Hippocampal formation (tissue), 2 donors: ENCODE data around the gene KMT2B.
A peak's percentile ranks its signal among the peaks of the same experiment; 100 is the strongest.
"Not testable (repeated sequence)": the region's sequence is repeated elsewhere in the genome, so short reads cannot be mapped to it uniquely, and the experiment has no call there.

ENCODE experiments used
- DNase-seq, 2 donors: peaks; one replicate each; lab custom pipeline; 2025; lab: John Stamatoyannopoulos, UW

The KMT2B gene

GRCh38 chr19:35717665-35718344 lies at the start of gene KMT2B:
Gene KMT2B, plus strand, starts transcription at chr19:35718003. Its CDS starts 16 bp downstream, at chr19:35718019.
- peak; percentile 93 to 94 for DNase-seq

GRCh38 chr19:35669566-35669965 lies 48.2 kb upstream of the KMT2B start:
- no peak for DNase-seq

GRCh38 chr19:35669974-35670373 lies 47.8 kb upstream of the KMT2B start:
- DNase-seq: no peak

GRCh38 chr19:35670686-35671085 lies 47.1 kb upstream of the KMT2B start:
- DNase-seq: no peak

- DNase-seq: no peak
Measured at GRCh38 chr19:35671818-35672217, 46.0 kb upstream of the KMT2B start.

- DNase-seq: no peak
Measured at GRCh38 chr19:35673121-35673804, 44.5 kb upstream of the KMT2B start.

GRCh38 chr19:35675589-35676140 lies 42.1 kb upstream of the KMT2B start:
- no peak for DNase-seq

- no peak for DNase-seq
Measured at GRCh38 chr19:35689836-35690235, 28.0 kb upstream of the KMT2B start.

GRCh38 chr19:35691106-35691505 lies 26.7 kb upstream of the KMT2B start:
- DNase-seq: not testable (repeated sequence)

- DNase-seq: no peak
Measured at GRCh38 chr19:35692010-35692409, 25.8 kb upstream of the KMT2B start.

GRCh38 chr19:35693422-35693821 lies 24.4 kb upstream of the KMT2B start:
- DNase-seq: no peak

GRCh38 chr19:35693835-35694599 lies 23.8 kb upstream of the KMT2B start:
- DNase-seq: peak; percentile 78 to 84

GRCh38 chr19:35695895-35696422 lies 21.8 kb upstream of the KMT2B start:
- DNase-seq: no peak

- no peak for DNase-seq
Measured at GRCh38 chr19:35696835-35697234, 21.0 kb upstream of the KMT2B start.

GRCh38 chr19:35702223-35703012 lies 15.4 kb upstream of the KMT2B start:
- peak; percentile 96 to 98 for DNase-seq

GRCh38 chr19:35703343-35703742 lies 14.5 kb upstream of the KMT2B start:
- no peak for DNase-seq

GRCh38 chr19:35704218-35704617 lies 13.6 kb upstream of the KMT2B start, which contains the start of gene ZBTB32:
Gene ZBTB32, plus strand, starts transcription at chr19:35704558. Its CDS starts 10,069 bp downstream, at chr19:35714627.
- DNase-seq: no peak

GRCh38 chr19:35708391-35708790 lies 9.4 kb upstream of the KMT2B start:
- DNase-seq: no peak

GRCh38 chr19:35710784-35711723 lies 6.7 kb upstream of the KMT2B start:
- no peak for DNase-seq
